HepG2 (cell line): ENCODE data around the gene RAB3C. TPM values are rescaled to one million over a fixed set of nuclear protein-coding genes. Genes with fewer than 3 reads are reported as not detected.

Source experiments
- ATAC-seq: fragments of 200-7000 bp; cut with Tn5 transposase; 3 replicates; pipeline ENCODE4 v1.9.1; 2020; ENCODE audit warnings: mild to moderate bottlenecking, moderate library complexity
- BruUV-seq: library from RNA; stranded (reverse); fragments of 400-500 nt; replicated peaks from 2 replicates; lab custom pipeline; 2021; lab: Mats Ljungman, UMichigan
- CTCF ChIA-PET: fragments of 300-600 bp; formaldehyde crosslinking; extraction: SDS; loops from one replicate; lab custom pipeline; 2021; ENCODE audit warnings: low total read pairs, inconsistent platforms, low intra/inter-chr PET ratio; lab: Yijun Ruan, JAX
- POLR2A ChIA-PET: fragments of 350-600 bp; sonication (Branson Sonifier 250); formaldehyde crosslinking; loops from one replicate; lab custom pipeline; 2020; ENCODE audit warnings: antibody characterized with exemption, inconsistent platforms; lab: Yijun Ruan, JAX
- DNase-seq: peaks from one replicate; pipeline ENCODE4 v3.0.0-alpha.2; 2015; ENCODE audit warnings: low spot score
- FAIRE-seq: peaks from 3 replicates; lab custom pipeline; 2011; peaks lifted over from hg19 to GRCh38; lab: Jason Lieb, UNC
- H2AFZ ChIP-seq: one replicate; pipeline ENCODE4 v1.6.1; 2011; ENCODE audit warnings: low read length, inconsistent platforms
- H3K27ac ChIP-seq: fragments of 300-600 bp; 3 replicates; pipeline ENCODE4 v1.8.0; 2011; ENCODE audit warnings: mixed run types, mild to moderate bottlenecking, mixed read lengths, low read length, inconsistent platforms; ENCODE audit not compliant: insufficient read depth; ENCODE audit errors: extremely low read length
- H3K27me3 ChIP-seq, 2 experiments: fragments of 200-600 bp in 1 of 2; 2 replicates in 1 of 2; 3 replicates in 1 of 2; pipeline versions ENCODE4 v1.6.0 to v1.8.0; 2011; ENCODE audit warnings: low read length in 2 of 2, mild to moderate bottlenecking in 2 of 2, moderate library complexity in 2 of 2, inconsistent platforms in 1 of 2; ENCODE audit not compliant: insufficient read depth in 2 of 2, control insufficient read depth in 1 of 2
- H3K36me3 ChIP-seq, 2 experiments: fragments of 200-600 bp in 1 of 2; replicated peaks in 1 of 2; 2 replicates in 1 of 2; 3 replicates in 1 of 2; pipeline versions ENCODE4 v1.5.1 to v1.8.0; 2011; ENCODE audit warnings: low read length in 2 of 2, inconsistent platforms in 1 of 2; ENCODE audit not compliant: insufficient read depth in 2 of 2, control insufficient read depth in 1 of 2
- H3K4me1 ChIP-seq: 2 replicates; pipeline ENCODE4 v1.5.1; 2012; ENCODE audit warnings: low read length, inconsistent platforms; ENCODE audit not compliant: insufficient read depth
- H3K4me2 ChIP-seq: 2 replicates; pipeline ENCODE4 v1.6.0; 2011; ENCODE audit warnings: low read depth, low read length, inconsistent platforms
- H3K4me3 ChIP-seq, 3 experiments: fragments of 200-600 bp in 1 of 3; sonication (generic), shearing (Covaris generic) in 1 of 3; replicated peaks in 1 of 3; 2 replicates each; pipeline ENCODE4 v1.5.1; 2011 to 2016; ENCODE audit warnings: low read length in 3 of 3, inconsistent platforms in 2 of 3, low read depth in 2 of 3, mild to moderate bottlenecking in 2 of 3, control low read depth in 1 of 3, mixed read lengths in 1 of 3; ENCODE audit not compliant: insufficient read depth in 1 of 3
- H3K79me2 ChIP-seq: one replicate; pipeline ENCODE4 v1.6.1; 2011; ENCODE audit warnings: low read length, inconsistent platforms; ENCODE audit not compliant: insufficient read depth
- H3K9ac ChIP-seq: 2 replicates; pipeline ENCODE4 v1.6.0; 2011; ENCODE audit warnings: mild to moderate bottlenecking, low read depth, low read length, inconsistent platforms; ENCODE audit not compliant: insufficient read depth
- H3K9me3 ChIP-seq: 2 replicates; pipeline ENCODE4 v1.5.1; 2012; ENCODE audit warnings: mild to moderate bottlenecking, low read length
- H4K20me1 ChIP-seq: 2 replicates; pipeline ENCODE4 v1.6.0; 2011; ENCODE audit warnings: inconsistent platforms, mild to moderate bottlenecking, low read length, moderate library complexity; ENCODE audit not compliant: insufficient read depth
- DNMT1 ChIP-seq: sonication (generic); formaldehyde crosslinking; IDR thresholded peaks from 2 replicates; pipeline ENCODE4 v1.5.1; 2020; ENCODE audit warnings: mild to moderate bottlenecking, missing genetic modification reagents
- GZF1 ChIP-seq: sonication (generic); formaldehyde crosslinking; IDR thresholded peaks from 2 replicates; pipeline ENCODE4 v1.5.1; 2020; ENCODE audit warnings: mild to moderate bottlenecking, missing genetic modification reagents
- HES4 ChIP-seq: sonication (generic); formaldehyde crosslinking; IDR thresholded peaks from 2 replicates; pipeline ENCODE4 v1.9.0; 2021; ENCODE audit warnings: mild to moderate bottlenecking, missing genetic modification reagents, borderline replicate concordance
- IKZF4 ChIP-seq: sonication (generic); formaldehyde crosslinking; IDR thresholded peaks from 2 replicates; pipeline ENCODE4 v1.5.1; 2020; ENCODE audit warnings: borderline replicate concordance, mild to moderate bottlenecking, low read depth, missing genetic modification reagents; ENCODE audit errors: not compliant biosample characterization
- RNF2 ChIP-seq: fragments of 450-650 bp; conservative IDR thresholded peaks from 2 replicates; pipeline ENCODE4 v1.6.1; 2016; ENCODE audit warnings: low read depth
- ZC3H13 ChIP-seq: sonication (generic); formaldehyde crosslinking; IDR thresholded peaks from 2 replicates; pipeline ENCODE4 v1.8.1; 2023; ENCODE audit warnings: mild to moderate bottlenecking, missing genetic modification reagents, moderate library complexity
- ZFP1 ChIP-seq: IDR thresholded peaks from 2 replicates; pipeline ENCODE4 v1.6.1; 2016
- ZNF207 ChIP-seq: fragments of 450-650 bp; IDR thresholded peaks from 2 replicates; pipeline ENCODE4 v1.6.1; 2016; ENCODE audit warnings: antibody characterized with exemption, borderline replicate concordance
- ZNF501 ChIP-seq: sonication (generic); formaldehyde crosslinking; IDR thresholded peaks from 2 replicates; pipeline ENCODE4 v1.5.1; 2020; ENCODE audit warnings: mild to moderate bottlenecking, moderate library complexity, missing genetic modification reagents
- ZNF615 ChIP-seq: sonication (generic); formaldehyde crosslinking; IDR thresholded peaks from 2 replicates; pipeline ENCODE4 v1.5.0; 2020; ENCODE audit warnings: mild to moderate bottlenecking, missing genetic modification reagents, borderline replicate concordance
- ZNF660 ChIP-seq: sonication (generic); formaldehyde crosslinking; IDR thresholded peaks from 2 replicates; pipeline ENCODE4 v1.5.1; 2020; ENCODE audit warnings: mild to moderate bottlenecking, low read depth, missing genetic modification reagents, borderline replicate concordance
- ZNF737 ChIP-seq: sonication (generic); formaldehyde crosslinking; IDR thresholded peaks from 2 replicates; pipeline ENCODE4 v1.5.0; 2020; ENCODE audit warnings: missing genetic modification reagents, mild to moderate bottlenecking, borderline replicate concordance
- WGBS: methylation state at CpG from one replicate; pipeline ENCODE4 v1.1.6; 2017; ENCODE audit warnings: low lambda C conversion rate; 5-methylcytosine and 5-hydroxymethylcytosine counted together
- in situ Hi-C: cut with HindIII; loops from 2 replicates; pipeline ENCODE4 v1.10.0; 2017; ENCODE audit warnings: low pct_unique_long_range_greater_than_20kb; ENCODE audit not compliant: extremely low pct_ligation_motif_present
- intact Hi-C: fragments of 100-400 bp; cut with micrococcal nuclease; formaldehyde crosslinking; loops from one replicate; pipeline ENCODE4 v1.10.0; 2022; ENCODE audit not compliant: unreplicated experiment
- polyA plus RNA-seq, 8 experiments: library from polyadenylated mRNA; depleted of rRNA in 3 of 8; stranded (reverse) in 7 of 8; unstranded in 1 of 8; fragments of >200 nt; fragmentation: Illumina TruSeq in 4 of 8; extraction: Trizol in 4 of 8; gene quantifications; 2 replicates each; pipeline versions ENCODE4 v1.2.1 to v1.2.3, GENCODE V29; 2011 to 2016; ENCODE audit warnings: low read depth in 4 of 8, missing spikeins in 1 of 8, mixed read lengths in 1 of 8; ENCODE audit not compliant: insufficient read depth in 1 of 8
- total RNA-seq, 5 experiments: library from RNA; depleted of rRNA; stranded (reverse); fragments of >200 nt; fragmentation: Illumina TruSeq; extraction: Trizol; gene quantifications; 2 replicates each; pipeline ENCODE4 v1.2.3, GENCODE V29; 2016; ENCODE audit warnings: low read depth in 1 of 5
- TF ChIP-seq, protein P1 (sequence below): sonication (generic); formaldehyde crosslinking; IDR thresholded peaks from one replicate; pipeline ENCODE4 v1.5.1; 2020; ENCODE audit warnings: mild to moderate bottlenecking, missing genetic modification reagents; ENCODE audit errors: not compliant biosample characterization

The RAB3C gene
- total and polyA plus RNA-seq, 2 of the 13 experiments (the other 11 are each of a cell fraction or from before 2014, with no cell fraction given) = not detected

DNA sequence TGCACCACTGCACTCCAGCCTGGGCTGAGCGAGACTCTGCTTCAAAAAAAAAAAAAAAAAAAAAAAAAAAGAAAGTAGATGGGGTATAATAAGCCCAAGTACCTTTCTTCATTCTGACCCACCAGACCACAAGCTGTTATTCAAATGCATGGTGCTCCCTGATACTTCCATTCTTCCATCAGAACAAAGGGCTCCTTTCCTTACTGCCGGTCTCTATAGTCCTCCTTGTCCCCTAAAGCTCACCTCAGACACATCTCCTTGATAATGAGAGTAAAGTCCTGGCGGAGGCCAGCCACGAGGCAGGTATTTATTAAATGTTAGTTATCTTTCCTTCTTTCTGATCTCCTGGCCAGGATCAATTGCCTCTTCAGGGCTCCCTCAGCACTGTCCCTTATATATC, 162.5 kb downstream of the RAB3C start:
- intact Hi-C loops = no loop called here
- ATAC-seq = no peak
- BruUV-seq = no TSS peak

DNA sequence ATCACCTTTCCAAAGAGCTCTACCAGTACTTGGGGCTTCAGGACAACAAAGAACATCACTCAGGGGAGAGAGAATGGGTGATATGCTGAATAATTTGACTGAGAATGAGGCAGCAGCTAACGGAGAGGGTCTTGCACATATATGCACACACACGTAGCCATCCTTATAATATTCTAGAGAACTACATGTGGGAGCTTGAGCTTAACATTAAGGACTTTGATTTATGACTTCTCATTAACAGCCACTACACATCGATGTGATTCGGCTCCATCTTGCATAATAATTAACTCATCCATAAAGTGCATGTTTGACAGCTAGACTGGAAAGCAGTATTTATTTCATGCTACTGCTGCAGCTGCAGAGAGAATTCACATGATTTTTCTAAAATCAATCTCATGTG, 163.4 kb downstream of the RAB3C start:
- intact Hi-C loops = no loop called here
- Histone ChIP-seq H3K27ac (no peak overlapping the region), H3K36me3 (no peaks in the 10 kb centered on the region), H3K4me2 (no peak overlapping the region), H3K9ac (no peak overlapping the region), H3K79me2 (no peaks in the 10 kb centered on the region), H3K4me3 (no peak overlapping the region), H3K9me3 (no peaks in the 10 kb centered on the region), H3K4me1 (no peaks in the 10 kb centered on the region), H3K27me3 (no peaks in the 10 kb centered on the region), H2AFZ (no peak overlapping the region), H4K20me1 (no peaks in the 10 kb centered on the region)
- ChIA-PET POLR2A (no interaction called here), CTCF (no interaction called here)
- no peak for ATAC-seq
- no peak for FAIRE-seq
- WGBS = 5% methylated on average over 4 of the region's 4 CpGs
- no peak for DNase-seq
- no TSS peak for BruUV-seq
- in situ Hi-C loops = no loop called here
- TF ChIP-seq ZNF207 = no peak
- no peak for TF ChIP-seq ZC3H13 (CRISPR knock-in tag)
- no peak for TF ChIP-seq RNF2
- no peak for TF ChIP-seq DNMT1
- no peak for TF ChIP-seq ZNF660 (CRISPR knock-in tag)
- no peak for TF ChIP-seq IKZF4
- TF ChIP-seq, protein P1, sequence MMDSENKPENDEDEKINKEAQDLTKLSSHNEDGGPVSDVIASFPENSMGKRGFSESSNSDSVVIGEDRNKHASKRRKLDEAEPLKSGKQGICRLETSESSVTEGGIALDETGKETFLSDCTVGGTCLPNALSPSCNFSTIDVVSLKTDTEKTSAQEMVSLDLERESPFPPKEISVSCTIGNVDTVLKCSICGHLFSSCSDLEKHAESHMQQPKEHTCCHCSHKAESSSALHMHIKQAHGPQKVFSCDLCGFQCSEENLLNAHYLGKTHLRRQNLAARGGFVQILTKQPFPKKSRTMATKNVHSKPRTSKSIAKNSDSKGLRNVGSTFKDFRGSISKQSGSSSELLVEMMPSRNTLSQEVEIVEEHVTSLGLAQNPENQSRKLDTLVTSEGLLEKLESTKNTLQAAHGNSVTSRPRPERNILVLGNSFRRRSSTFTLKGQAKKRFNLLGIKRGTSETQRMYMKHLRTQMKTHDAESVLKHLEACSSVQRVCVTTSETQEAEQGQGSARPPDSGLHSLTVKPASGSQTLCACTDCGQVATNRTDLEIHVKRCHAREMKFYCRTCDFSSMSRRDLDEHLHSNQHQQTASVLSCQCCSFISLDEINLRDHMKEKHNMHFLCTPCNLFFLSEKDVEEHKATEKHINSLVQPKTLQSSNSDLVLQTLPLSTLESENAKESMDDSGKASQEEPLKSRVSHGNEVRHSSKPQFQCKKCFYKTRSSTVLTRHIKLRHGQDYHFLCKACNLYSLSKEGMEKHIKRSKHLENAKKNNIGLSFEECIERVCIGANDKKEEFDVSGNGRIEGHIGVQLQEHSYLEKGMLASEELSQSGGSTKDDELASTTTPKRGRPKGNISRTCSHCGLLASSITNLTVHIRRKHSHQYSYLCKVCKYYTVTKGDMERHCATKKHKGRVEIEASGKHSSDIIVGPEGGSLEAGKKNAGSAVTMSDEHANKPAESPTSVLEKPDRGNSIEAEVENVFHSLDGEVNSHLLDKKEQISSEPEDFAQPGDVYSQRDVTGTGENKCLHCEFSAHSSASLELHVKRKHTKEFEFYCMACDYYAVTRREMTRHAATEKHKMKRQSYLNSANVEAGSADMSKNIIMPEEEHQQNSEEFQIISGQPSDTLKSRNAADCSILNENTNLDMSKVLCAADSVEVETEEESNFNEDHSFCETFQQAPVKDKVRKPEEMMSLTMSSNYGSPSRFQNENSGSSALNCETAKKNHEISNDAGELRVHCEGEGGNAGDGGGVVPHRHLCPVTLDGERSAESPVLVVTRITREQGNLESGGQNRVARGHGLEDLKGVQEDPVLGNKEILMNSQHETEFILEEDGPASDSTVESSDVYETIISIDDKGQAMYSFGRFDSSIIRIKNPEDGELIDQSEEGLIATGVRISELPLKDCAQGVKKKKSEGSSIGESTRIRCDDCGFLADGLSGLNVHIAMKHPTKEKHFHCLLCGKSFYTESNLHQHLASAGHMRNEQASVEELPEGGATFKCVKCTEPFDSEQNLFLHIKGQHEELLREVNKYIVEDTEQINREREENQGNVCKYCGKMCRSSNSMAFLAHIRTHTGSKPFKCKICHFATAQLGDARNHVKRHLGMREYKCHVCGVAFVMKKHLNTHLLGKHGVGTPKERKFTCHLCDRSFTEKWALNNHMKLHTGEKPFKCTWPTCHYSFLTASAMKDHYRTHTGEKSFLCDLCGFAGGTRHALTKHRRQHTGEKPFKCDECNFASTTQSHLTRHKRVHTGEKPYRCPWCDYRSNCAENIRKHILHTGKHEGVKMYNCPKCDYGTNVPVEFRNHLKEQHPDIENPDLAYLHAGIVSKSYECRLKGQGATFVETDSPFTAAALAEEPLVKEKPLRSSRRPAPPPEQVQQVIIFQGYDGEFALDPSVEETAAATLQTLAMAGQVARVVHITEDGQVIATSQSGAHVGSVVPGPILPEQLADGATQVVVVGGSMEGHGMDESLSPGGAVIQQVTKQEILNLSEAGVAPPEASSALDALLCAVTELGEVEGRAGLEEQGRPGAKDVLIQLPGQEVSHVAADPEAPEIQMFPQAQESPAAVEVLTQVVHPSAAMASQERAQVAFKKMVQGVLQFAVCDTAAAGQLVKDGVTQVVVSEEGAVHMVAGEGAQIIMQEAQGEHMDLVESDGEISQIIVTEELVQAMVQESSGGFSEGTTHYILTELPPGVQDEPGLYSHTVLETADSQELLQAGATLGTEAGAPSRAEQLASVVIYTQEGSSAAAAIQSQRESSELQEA (CRISPR knock-in tag) = no peak
- TF ChIP-seq ZNF615 (CRISPR knock-in tag) = no peak
- no peak for TF ChIP-seq GZF1 (CRISPR knock-in tag)

More for the DNA sequence above, 162.5 kb downstream of the RAB3C start:
- DNase-seq (no peak), FAIRE-seq (no peak)
- H3K79me2 ChIP-seq = no peaks in the 10 kb centered on the region
- in situ Hi-C loops = no loop called here
- 42% methylated on average over 4 of the region's 4 CpGs for WGBS
- POLR2A ChIA-PET = no interaction called here
- H3K9ac ChIP-seq = no peak overlapping the region
- H2AFZ ChIP-seq = no peak overlapping the region
- no peak overlapping the region for H3K4me2 ChIP-seq
- CTCF ChIA-PET = no interaction called here
- no peaks in the 10 kb centered on the region for H3K27me3 ChIP-seq
- no peaks in the 10 kb centered on the region for H3K4me1 ChIP-seq
- no peak overlapping the region for H3K27ac ChIP-seq
- H3K36me3 ChIP-seq = no peaks in the 10 kb centered on the region
- H3K9me3 ChIP-seq = no peaks in the 10 kb centered on the region
- TF ChIP-seq HES4 (CRISPR knock-in tag) (no peak), ZFP1 (no peak), ZNF737 (no peak), ZNF501 (CRISPR knock-in tag) (no peak)
- TF ChIP-seq, all 625 proteins: peak for 0
- no peak overlapping the region for H3K4me3 ChIP-seq
- H4K20me1 ChIP-seq = no peaks in the 10 kb centered on the region
